HepG2 (cell line): ENCODE results near the gene TBC1D25. TPM values are rescaled to one million over a fixed set of nuclear protein-coding genes. Genes with fewer than 3 reads are reported as not detected.
A peak's percentile ranks its signal among the peaks of the same experiment; 100 is the strongest.

ENCODE experiments used
- ATAC-seq: fragments of 200-7000 bp; cut with Tn5 transposase; 3 replicates; pipeline ENCODE4 v1.9.1; 2020; ENCODE audit warnings: mild to moderate bottlenecking, moderate library complexity
- BruUV-seq: library from RNA; stranded (reverse); fragments of 400-500 nt; replicated peaks from 2 replicates; lab custom pipeline; 2021; lab: Mats Ljungman, UMichigan
- CTCF ChIA-PET: fragments of 300-600 bp; formaldehyde crosslinking; extraction: SDS; loops from one replicate; lab custom pipeline; 2021; ENCODE audit warnings: low total read pairs, inconsistent platforms, low intra/inter-chr PET ratio; lab: Yijun Ruan, JAX
- POLR2A ChIA-PET: fragments of 350-600 bp; sonication (Branson Sonifier 250); formaldehyde crosslinking; loops from one replicate; lab custom pipeline; 2020; ENCODE audit warnings: antibody characterized with exemption, inconsistent platforms; lab: Yijun Ruan, JAX
- DNase-seq: peaks from one replicate; pipeline ENCODE4 v3.0.0-alpha.2; 2015; ENCODE audit warnings: low spot score
- FAIRE-seq: peaks from 3 replicates; lab custom pipeline; 2011; peaks lifted over from hg19 to GRCh38; lab: Jason Lieb, UNC
- H2AFZ ChIP-seq: one replicate; pipeline ENCODE4 v1.6.1; 2011; ENCODE audit warnings: low read length, inconsistent platforms
- H3K27ac ChIP-seq: fragments of 300-600 bp; 3 replicates; pipeline ENCODE4 v1.8.0; 2011; ENCODE audit warnings: mixed run types, mild to moderate bottlenecking, mixed read lengths, low read length, inconsistent platforms; ENCODE audit not compliant: insufficient read depth; ENCODE audit errors: extremely low read length
- H3K27me3 ChIP-seq, 2 experiments: fragments of 200-600 bp in 1 of 2; 2 replicates in 1 of 2; 3 replicates in 1 of 2; pipeline versions ENCODE4 v1.6.0 to v1.8.0; 2011; ENCODE audit warnings: low read length in 2 of 2, mild to moderate bottlenecking in 2 of 2, moderate library complexity in 2 of 2, inconsistent platforms in 1 of 2; ENCODE audit not compliant: insufficient read depth in 2 of 2, control insufficient read depth in 1 of 2
- H3K36me3 ChIP-seq, 2 experiments: fragments of 200-600 bp in 1 of 2; replicated peaks in 1 of 2; 2 replicates in 1 of 2; 3 replicates in 1 of 2; pipeline versions ENCODE4 v1.5.1 to v1.8.0; 2011; ENCODE audit warnings: low read length in 2 of 2, inconsistent platforms in 1 of 2; ENCODE audit not compliant: insufficient read depth in 2 of 2, control insufficient read depth in 1 of 2
- H3K4me1 ChIP-seq: 2 replicates; pipeline ENCODE4 v1.5.1; 2012; ENCODE audit warnings: low read length, inconsistent platforms; ENCODE audit not compliant: insufficient read depth
- H3K4me2 ChIP-seq: 2 replicates; pipeline ENCODE4 v1.6.0; 2011; ENCODE audit warnings: low read depth, low read length, inconsistent platforms
- H3K4me3 ChIP-seq, 3 experiments: fragments of 200-600 bp in 1 of 3; sonication (generic), shearing (Covaris generic) in 1 of 3; replicated peaks in 1 of 3; 2 replicates each; pipeline ENCODE4 v1.5.1; 2011 to 2016; ENCODE audit warnings: low read length in 3 of 3, inconsistent platforms in 2 of 3, low read depth in 2 of 3, mild to moderate bottlenecking in 2 of 3, control low read depth in 1 of 3, mixed read lengths in 1 of 3; ENCODE audit not compliant: insufficient read depth in 1 of 3
- H3K79me2 ChIP-seq: one replicate; pipeline ENCODE4 v1.6.1; 2011; ENCODE audit warnings: low read length, inconsistent platforms; ENCODE audit not compliant: insufficient read depth
- H3K9ac ChIP-seq: 2 replicates; pipeline ENCODE4 v1.6.0; 2011; ENCODE audit warnings: mild to moderate bottlenecking, low read depth, low read length, inconsistent platforms; ENCODE audit not compliant: insufficient read depth
- H3K9me3 ChIP-seq: 2 replicates; pipeline ENCODE4 v1.5.1; 2012; ENCODE audit warnings: mild to moderate bottlenecking, low read length
- H4K20me1 ChIP-seq: 2 replicates; pipeline ENCODE4 v1.6.0; 2011; ENCODE audit warnings: inconsistent platforms, mild to moderate bottlenecking, low read length, moderate library complexity; ENCODE audit not compliant: insufficient read depth
- BCL6 ChIP-seq: IDR thresholded peaks from 2 replicates; pipeline ENCODE4 v1.6.1; 2016; ENCODE audit warnings: missing genetic modification reagents, missing compliant biosample characterization
- RARA ChIP-seq: IDR thresholded peaks from 2 replicates; pipeline ENCODE4 v1.6.1; 2016; ENCODE audit warnings: missing genetic modification reagents, missing compliant biosample characterization
- U2AF2 ChIP-seq: fragments of 200-400 bp; formaldehyde crosslinking; IDR thresholded peaks from 2 replicates; pipeline ENCODE4 v1.6.1; 2017; ENCODE audit warnings: low read depth, mild to moderate bottlenecking, low read length
- ZNF121 ChIP-seq: sonication (generic); formaldehyde crosslinking; IDR thresholded peaks from 2 replicates; pipeline ENCODE4 v1.5.0; 2020; ENCODE audit warnings: mild to moderate bottlenecking, missing genetic modification reagents
- ZNF20 ChIP-seq: sonication (generic); formaldehyde crosslinking; IDR thresholded peaks from 2 replicates; pipeline ENCODE4 v1.4.0; 2020; ENCODE audit warnings: mild to moderate bottlenecking, moderate library complexity, missing genetic modification reagents
- ZNF224 ChIP-seq: sonication (generic); formaldehyde crosslinking; IDR thresholded peaks from 2 replicates; pipeline ENCODE4 v1.5.0; 2020; ENCODE audit warnings: mild to moderate bottlenecking, missing genetic modification reagents
- ZNF350 ChIP-seq: sonication (generic); formaldehyde crosslinking; IDR thresholded peaks from 2 replicates; pipeline ENCODE4 v1.4.0; 2020; ENCODE audit warnings: mild to moderate bottlenecking, low read depth, missing genetic modification reagents, borderline replicate concordance
- ZSCAN12 ChIP-seq: sonication (generic); formaldehyde crosslinking; IDR thresholded peaks from 2 replicates; pipeline ENCODE4 v1.9.0; 2021; ENCODE audit warnings: mild to moderate bottlenecking, missing genetic modification reagents
- ZSCAN31 ChIP-seq: sonication (generic); formaldehyde crosslinking; IDR thresholded peaks from 2 replicates; pipeline ENCODE4 v1.5.0; 2020; ENCODE audit warnings: low read depth, mild to moderate bottlenecking, missing genetic modification reagents
- ZSCAN9 ChIP-seq: IDR thresholded peaks from 2 replicates; pipeline ENCODE4 v1.6.1; 2016; ENCODE audit warnings: borderline replicate concordance
- whole genome bisulfite sequencing: methylation state at CpG from one replicate; pipeline ENCODE4 v1.1.6; 2017; ENCODE audit warnings: low lambda C conversion rate; 5-methylcytosine and 5-hydroxymethylcytosine counted together
- in situ Hi-C: cut with HindIII; loops from 2 replicates; pipeline ENCODE4 v1.10.0; 2017; ENCODE audit warnings: low pct_unique_long_range_greater_than_20kb; ENCODE audit not compliant: extremely low pct_ligation_motif_present
- intact Hi-C: fragments of 100-400 bp; cut with micrococcal nuclease; formaldehyde crosslinking; loops from one replicate; pipeline ENCODE4 v1.10.0; 2022; ENCODE audit not compliant: unreplicated experiment
- polyA plus RNA-seq, 8 experiments: library from polyadenylated mRNA; depleted of rRNA in 3 of 8; stranded (reverse) in 7 of 8; unstranded in 1 of 8; fragments of >200 nt; fragmentation: Illumina TruSeq in 4 of 8; extraction: Trizol in 4 of 8; gene quantifications; 2 replicates each; pipeline versions ENCODE4 v1.2.1 to v1.2.3, GENCODE V29; 2011 to 2016; ENCODE audit warnings: low read depth in 4 of 8, missing spikeins in 1 of 8, mixed read lengths in 1 of 8; ENCODE audit not compliant: insufficient read depth in 1 of 8
- total RNA-seq, 5 experiments: library from RNA; depleted of rRNA; stranded (reverse); fragments of >200 nt; fragmentation: Illumina TruSeq; extraction: Trizol; gene quantifications; 2 replicates each; pipeline ENCODE4 v1.2.3, GENCODE V29; 2016; ENCODE audit warnings: low read depth in 1 of 5
- TF ChIP-seq, protein P1 (sequence below): sonication (generic); formaldehyde crosslinking; conservative IDR thresholded peaks from 2 replicates; pipeline ENCODE4 v1.4.0; 2020; ENCODE audit warnings: missing genetic modification reagents
- TF ChIP-seq, protein P2 (sequence below): sonication (generic); formaldehyde crosslinking; IDR thresholded peaks from 2 replicates; pipeline ENCODE4 v1.8.0; 2022; ENCODE audit warnings: missing genetic modification reagents, mild to moderate bottlenecking, moderate library complexity, borderline replicate concordance
- TF ChIP-seq, protein P3 (sequence below): sonication (generic); formaldehyde crosslinking; IDR thresholded peaks from 2 replicates; pipeline ENCODE4 v1.4.0; 2020; ENCODE audit warnings: missing genetic modification reagents, borderline replicate concordance
- TF ChIP-seq, protein P4 (sequence below): sonication (generic); formaldehyde crosslinking; IDR thresholded peaks from 2 replicates; pipeline ENCODE4 v1.4.0; 2020; ENCODE audit warnings: low read depth, mild to moderate bottlenecking, missing genetic modification reagents
- TF ChIP-seq, protein P5 (sequence below): sonication (generic); formaldehyde crosslinking; IDR thresholded peaks from 2 replicates; pipeline ENCODE4 v1.8.1; 2023; ENCODE audit warnings: missing genetic modification reagents, inconsistent platforms, borderline replicate concordance

TBC1D25 gene
- total and polyA plus RNA-seq, 2 of the 13 experiments (the other 11 are each of a cell fraction or from before 2014, with no cell fraction given): 3.5 to 4.7 TPM

DNA sequence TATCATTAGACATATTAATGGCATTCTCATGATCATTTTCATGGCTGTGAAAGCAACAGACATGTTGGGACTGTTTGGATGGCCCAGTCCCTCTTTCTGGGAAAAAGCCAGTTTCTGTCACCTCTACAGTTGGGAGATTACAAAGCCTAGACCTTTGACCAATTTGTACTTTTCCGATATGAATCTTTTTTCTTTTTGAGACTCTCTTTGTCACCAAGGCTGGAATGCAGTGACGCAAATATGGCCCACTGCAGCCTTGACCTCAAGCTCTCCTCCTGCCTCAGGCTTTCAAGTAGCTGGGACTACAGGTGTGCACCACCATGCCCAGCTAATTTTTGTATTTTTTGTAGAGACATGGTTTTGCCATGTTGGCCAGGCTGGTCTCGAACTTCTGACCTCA is 9.4 kb downstream of the TBC1D25 start:
- Histone ChIP-seq H3K9ac (no peak overlapping the region), H2AFZ (no peak overlapping the region), H3K79me2 (no peaks in the 10 kb centered on the region), H3K27me3 (no peaks in the 10 kb centered on the region), H3K9me3 (no peaks in the 10 kb centered on the region), H3K4me2 (peak overlapping the region; percentile 32; the same call in 1 of the 2 replicates), H3K4me1 (peaks cover 26% of the 10 kb centered on the region), H3K27ac (peak overlapping the region; percentile 75), H3K36me3 (no peaks in the 10 kb centered on the region; a peak in 1 of 5 replicates), H4K20me1 (no peaks in the 10 kb centered on the region), H3K4me3 (no peak overlapping the region)
- WGBS: 47% methylated on average over 3 of the region's 3 CpGs
- CTCF ChIA-PET: no interaction called here
- DNase-seq (peak; percentile 72), ATAC-seq (peak; percentile 74), FAIRE-seq (peak; percentile 97)
- intact Hi-C loops: no loop called here
- in situ Hi-C loops: no loop called here
- POLR2A ChIA-PET: interaction anchor here (1.1 to 1.2 kb wide), 2 partner anchors 9 to 25 kb away, joined by 3 to 4 read pairs; partner anchors contain the start of genes RBM3 and TBC1D25
- no TSS peak for BruUV-seq
- TF ChIP-seq ZNF224 (CRISPR knock-in tag) (no peak), ZNF350 (CRISPR knock-in tag) (no peak), ZSCAN31 (CRISPR knock-in tag) (no peak), ZSCAN9 (CRISPR knock-in tag) (no peak), U2AF2 (no peak), BCL6 (0 out of 2 replicates have a peak, but pooled peaks have one; percentile 21), ZSCAN12 (CRISPR knock-in tag) (no peak), RARA (CRISPR knock-in tag) (peak; percentile 63), ZNF20 (CRISPR knock-in tag) (no peak), ZNF121 (no peak)
- TF ChIP-seq, protein P1, sequence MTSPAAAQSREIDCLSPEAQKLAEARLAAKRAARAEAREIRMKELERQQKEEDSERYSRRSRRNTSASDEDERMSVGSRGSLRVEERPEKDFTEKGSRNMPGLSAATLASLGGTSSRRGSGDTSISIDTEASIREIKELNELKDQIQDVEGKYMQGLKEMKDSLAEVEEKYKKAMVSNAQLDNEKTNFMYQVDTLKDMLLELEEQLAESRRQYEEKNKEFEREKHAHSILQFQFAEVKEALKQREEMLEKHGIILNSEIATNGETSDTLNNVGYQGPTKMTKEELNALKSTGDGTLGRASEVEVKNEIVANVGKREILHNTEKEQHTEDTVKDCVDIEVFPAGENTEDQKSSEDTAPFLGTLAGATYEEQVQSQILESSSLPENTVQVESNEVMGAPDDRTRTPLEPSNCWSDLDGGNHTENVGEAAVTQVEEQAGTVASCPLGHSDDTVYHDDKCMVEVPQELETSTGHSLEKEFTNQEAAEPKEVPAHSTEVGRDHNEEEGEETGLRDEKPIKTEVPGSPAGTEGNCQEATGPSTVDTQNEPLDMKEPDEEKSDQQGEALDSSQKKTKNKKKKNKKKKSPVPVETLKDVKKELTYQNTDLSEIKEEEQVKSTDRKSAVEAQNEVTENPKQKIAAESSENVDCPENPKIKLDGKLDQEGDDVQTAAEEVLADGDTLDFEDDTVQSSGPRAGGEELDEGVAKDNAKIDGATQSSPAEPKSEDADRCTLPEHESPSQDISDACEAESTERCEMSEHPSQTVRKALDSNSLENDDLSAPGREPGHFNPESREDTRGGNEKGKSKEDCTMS (CRISPR knock-in tag): no peak
- TF ChIP-seq, protein P2, sequence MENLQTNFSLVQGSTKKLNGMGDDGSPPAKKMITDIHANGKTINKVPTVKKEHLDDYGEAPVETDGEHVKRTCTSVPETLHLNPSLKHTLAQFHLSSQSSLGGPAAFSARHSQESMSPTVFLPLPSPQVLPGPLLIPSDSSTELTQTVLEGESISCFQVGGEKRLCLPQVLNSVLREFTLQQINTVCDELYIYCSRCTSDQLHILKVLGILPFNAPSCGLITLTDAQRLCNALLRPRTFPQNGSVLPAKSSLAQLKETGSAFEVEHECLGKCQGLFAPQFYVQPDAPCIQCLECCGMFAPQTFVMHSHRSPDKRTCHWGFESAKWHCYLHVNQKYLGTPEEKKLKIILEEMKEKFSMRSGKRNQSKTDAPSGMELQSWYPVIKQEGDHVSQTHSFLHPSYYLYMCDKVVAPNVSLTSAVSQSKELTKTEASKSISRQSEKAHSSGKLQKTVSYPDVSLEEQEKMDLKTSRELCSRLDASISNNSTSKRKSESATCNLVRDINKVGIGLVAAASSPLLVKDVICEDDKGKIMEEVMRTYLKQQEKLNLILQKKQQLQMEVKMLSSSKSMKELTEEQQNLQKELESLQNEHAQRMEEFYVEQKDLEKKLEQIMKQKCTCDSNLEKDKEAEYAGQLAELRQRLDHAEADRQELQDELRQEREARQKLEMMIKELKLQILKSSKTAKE (CRISPR knock-in tag): no peak
- TF ChIP-seq, protein P3, sequence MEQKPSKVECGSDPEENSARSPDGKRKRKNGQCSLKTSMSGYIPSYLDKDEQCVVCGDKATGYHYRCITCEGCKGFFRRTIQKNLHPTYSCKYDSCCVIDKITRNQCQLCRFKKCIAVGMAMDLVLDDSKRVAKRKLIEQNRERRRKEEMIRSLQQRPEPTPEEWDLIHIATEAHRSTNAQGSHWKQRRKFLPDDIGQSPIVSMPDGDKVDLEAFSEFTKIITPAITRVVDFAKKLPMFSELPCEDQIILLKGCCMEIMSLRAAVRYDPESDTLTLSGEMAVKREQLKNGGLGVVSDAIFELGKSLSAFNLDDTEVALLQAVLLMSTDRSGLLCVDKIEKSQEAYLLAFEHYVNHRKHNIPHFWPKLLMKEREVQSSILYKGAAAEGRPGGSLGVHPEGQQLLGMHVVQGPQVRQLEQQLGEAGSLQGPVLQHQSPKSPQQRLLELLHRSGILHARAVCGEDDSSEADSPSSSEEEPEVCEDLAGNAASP: peak; percentile 85; the same call in 1 of the 2 replicates
- TF ChIP-seq, protein P4, sequence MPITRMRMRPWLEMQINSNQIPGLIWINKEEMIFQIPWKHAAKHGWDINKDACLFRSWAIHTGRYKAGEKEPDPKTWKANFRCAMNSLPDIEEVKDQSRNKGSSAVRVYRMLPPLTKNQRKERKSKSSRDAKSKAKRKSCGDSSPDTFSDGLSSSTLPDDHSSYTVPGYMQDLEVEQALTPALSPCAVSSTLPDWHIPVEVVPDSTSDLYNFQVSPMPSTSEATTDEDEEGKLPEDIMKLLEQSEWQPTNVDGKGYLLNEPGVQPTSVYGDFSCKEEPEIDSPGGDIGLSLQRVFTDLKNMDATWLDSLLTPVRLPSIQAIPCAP (CRISPR knock-in tag): no peak
- TF ChIP-seq, protein P5, sequence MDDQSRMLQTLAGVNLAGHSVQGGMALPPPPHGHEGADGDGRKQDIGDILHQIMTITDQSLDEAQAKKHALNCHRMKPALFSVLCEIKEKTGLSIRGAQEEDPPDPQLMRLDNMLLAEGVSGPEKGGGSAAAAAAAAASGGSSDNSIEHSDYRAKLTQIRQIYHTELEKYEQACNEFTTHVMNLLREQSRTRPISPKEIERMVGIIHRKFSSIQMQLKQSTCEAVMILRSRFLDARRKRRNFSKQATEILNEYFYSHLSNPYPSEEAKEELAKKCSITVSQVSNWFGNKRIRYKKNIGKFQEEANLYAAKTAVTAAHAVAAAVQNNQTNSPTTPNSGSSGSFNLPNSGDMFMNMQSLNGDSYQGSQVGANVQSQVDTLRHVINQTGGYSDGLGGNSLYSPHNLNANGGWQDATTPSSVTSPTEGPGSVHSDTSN (CRISPR knock-in tag): no peak
